Parathyroid adenoma (tissue), 2 donors: ENCODE data around the gene XYLT1.

Experiments
- H2AFZ ChIP-seq: fragments of 300-600 bp; sonication (generic); one replicate; pipeline ENCODE4 v1.7.0; 2017; ENCODE audit warnings: antibody characterized with exemption, mild to moderate bottlenecking
- H3K27ac ChIP-seq: fragments of 300-600 bp; sonication (generic); one replicate; pipeline ENCODE4 v1.7.0; 2017
- H3K27me3 ChIP-seq: fragments of 300-600 bp; sonication (generic); one replicate; pipeline ENCODE4 v1.7.0; 2017; ENCODE audit warnings: low read length; ENCODE audit not compliant: control insufficient read depth, insufficient read depth
- H3K36me3 ChIP-seq: fragments of 300-600 bp; sonication (generic); one replicate; pipeline ENCODE4 v1.7.0; 2017; ENCODE audit warnings: low read length; ENCODE audit not compliant: control insufficient read depth, insufficient read depth
- H3K4me1 ChIP-seq: fragments of 300-600 bp; sonication (generic); one replicate; pipeline ENCODE4 v1.7.0; 2017; ENCODE audit warnings: control low read depth
- H3K4me2 ChIP-seq: fragments of 300-600 bp; sonication (generic); one replicate; pipeline ENCODE4 v1.7.0; 2017; ENCODE audit warnings: low read length
- H3K4me3 ChIP-seq: fragments of 300-600 bp; sonication (generic); one replicate; pipeline ENCODE4 v1.7.0; 2017; ENCODE audit warnings: low read depth, low read length
- H3K79me2 ChIP-seq: fragments of 300-600 bp; sonication (generic); one replicate; pipeline ENCODE4 v1.7.0; 2017; ENCODE audit warnings: control low read depth
- H3K9ac ChIP-seq: fragments of 300-600 bp; sonication (generic); one replicate; pipeline ENCODE4 v1.7.0; 2017; ENCODE audit warnings: mild to moderate bottlenecking
- H3K9me3 ChIP-seq: fragments of 300-600 bp; sonication (generic); one replicate; pipeline ENCODE4 v1.7.0; 2017; ENCODE audit warnings: low read length; ENCODE audit not compliant: control insufficient read depth
- CTCF ChIP-seq: fragments of 300-600 bp; sonication (generic); IDR thresholded peaks from one replicate; pipeline ENCODE4 v1.7.0; 2017; ENCODE audit warnings: antibody characterized with exemption, mild to moderate bottlenecking
- donor health status: primary hyperparathyroidism.

Gene XYLT1

GRCh38 chr16:17328932-17329331 lies 141.8 kb downstream of the XYLT1 start:
- Histone ChIP-seq H3K4me2 (no peak overlapping the region), H3K27ac (peak overlapping the region; percentile 89), H3K36me3 (no peaks in the 10 kb centered on the region), H3K9me3 (no peaks in the 10 kb centered on the region), H3K4me1 (peaks cover 19% of the 10 kb centered on the region), H3K79me2 (no peaks in the 10 kb centered on the region), H3K9ac (no peak overlapping the region), H3K27me3 (no peaks in the 10 kb centered on the region), H3K4me3 (no peak overlapping the region), H2AFZ (no peak overlapping the region)
- no peak for TF ChIP-seq CTCF

GRCh38 chr16:17327664-17328335 lies 143.0 kb downstream of the XYLT1 start:
- H3K4me3 ChIP-seq: no peak overlapping the region
- no peaks in the 10 kb centered on the region for H3K9me3 ChIP-seq
- no peaks in the 10 kb centered on the region for H3K79me2 ChIP-seq
- TF ChIP-seq CTCF: no peak
- H3K36me3 ChIP-seq: no peaks in the 10 kb centered on the region
- H3K9ac ChIP-seq: no peak overlapping the region
- peak overlapping the region; percentile 50 for H2AFZ ChIP-seq
- no peaks in the 10 kb centered on the region for H3K27me3 ChIP-seq
- peak overlapping the region; percentile 37 for H3K4me2 ChIP-seq
- peaks cover 19% of the 10 kb centered on the region for H3K4me1 ChIP-seq
- peak overlapping the region; percentile 89 for H3K27ac ChIP-seq

- H3K27ac ChIP-seq: no peak overlapping the region
- no peak overlapping the region for H2AFZ ChIP-seq
- H3K36me3 ChIP-seq: no peaks in the 10 kb centered on the region
- no peak overlapping the region for H3K4me2 ChIP-seq
- H3K4me1 ChIP-seq: peaks cover 19% of the 10 kb centered on the region
- H3K9ac ChIP-seq: no peak overlapping the region
- no peaks in the 10 kb centered on the region for H3K9me3 ChIP-seq
- TF ChIP-seq CTCF: no peak
- H3K27me3 ChIP-seq: no peaks in the 10 kb centered on the region
- no peak overlapping the region for H3K4me3 ChIP-seq
- H3K79me2 ChIP-seq: no peaks in the 10 kb centered on the region
Measured at GRCh38 chr16:17325476-17326143, 145.2 kb downstream of the XYLT1 start.

GRCh38 chr16:17324451-17324850 lies 146.3 kb downstream of the XYLT1 start:
- no peaks in the 10 kb centered on the region for H3K27me3 ChIP-seq
- H3K36me3 ChIP-seq: no peaks in the 10 kb centered on the region
- peaks cover 15% of the 10 kb centered on the region for H3K4me1 ChIP-seq
- no peak overlapping the region for H3K27ac ChIP-seq
- H3K9me3 ChIP-seq: no peaks in the 10 kb centered on the region
- no peak for TF ChIP-seq CTCF
- H3K79me2 ChIP-seq: no peaks in the 10 kb centered on the region
- no peak overlapping the region for H3K4me2 ChIP-seq
- no peak overlapping the region for H3K4me3 ChIP-seq
- no peak overlapping the region for H3K9ac ChIP-seq
- H2AFZ ChIP-seq: no peak overlapping the region

- Histone ChIP-seq H3K4me1 (peaks cover 10% of the 10 kb centered on the region), H3K27ac (no peak overlapping the region), H3K36me3 (no peaks in the 10 kb centered on the region), H2AFZ (no peak overlapping the region), H3K27me3 (no peaks in the 10 kb centered on the region), H3K9me3 (no peaks in the 10 kb centered on the region), H3K4me3 (no peak overlapping the region), H3K9ac (no peak overlapping the region), H3K4me2 (no peak overlapping the region), H3K79me2 (no peaks in the 10 kb centered on the region)
- no peak for TF ChIP-seq CTCF
Measured at GRCh38 chr16:17323171-17323570, 147.6 kb downstream of the XYLT1 start.
